NCI-H1105 treated with DMSO at 0.1 percent for 48 hours (cell line): ENCODE data around the gene PSMA6.
"Not testable (repeated sequence)": the region's sequence is repeated elsewhere in the genome, so short reads cannot be mapped to it uniquely, and the experiment has no call there.

Source experiments
- DNase-seq: peaks from one replicate; lab custom pipeline; 2025; lab: John Stamatoyannopoulos, UW

Gene PSMA6

GRCh38 chr14:35344107-35344807, 52.1 kb downstream of the PSMA6 start:
- DNase-seq = no peak

GRCh38 chr14:35346738-35347322, 54.6 kb downstream of the PSMA6 start:
- no peak for DNase-seq

- DNase-seq = no peak
Observed at GRCh38 chr14:35347323-35348043, 55.3 kb downstream of the PSMA6 start.

GRCh38 chr14:35348044-35348380, 55.8 kb downstream of the PSMA6 start:
- not testable (repeated sequence) for DNase-seq

- no peak for DNase-seq
Observed at GRCh38 chr14:35349496-35350365, 57.5 kb downstream of the PSMA6 start.

- no peak for DNase-seq
Observed at GRCh38 chr14:35351497-35351896, 59.3 kb downstream of the PSMA6 start.

- DNase-seq = no peak
Observed at GRCh38 chr14:35351897-35352273, 59.7 kb downstream of the PSMA6 start.

- DNase-seq = no peak
Observed at GRCh38 chr14:35352274-35353233, 60.4 kb downstream of the PSMA6 start.

- no peak for DNase-seq
Observed at GRCh38 chr14:35353409-35354172, 61.4 kb downstream of the PSMA6 start.

- not testable (repeated sequence) for DNase-seq
Observed at GRCh38 chr14:35355235-35355634, 63.1 kb downstream of the PSMA6 start.

GRCh38 chr14:35355981-35356841, 64.0 kb downstream of the PSMA6 start:
- DNase-seq = no peak

GRCh38 chr14:35359655-35360054, 67.5 kb downstream of the PSMA6 start:
- not testable (repeated sequence) for DNase-seq

GRCh38 chr14:35361141-35361480, 68.9 kb downstream of the PSMA6 start:
- no peak for DNase-seq

GRCh38 chr14:35362450-35362849, 70.3 kb downstream of the PSMA6 start:
- no peak for DNase-seq

- DNase-seq = no peak
Observed at GRCh38 chr14:35362911-35363374, 70.8 kb downstream of the PSMA6 start.

GRCh38 chr14:35365130-35366055, 73.2 kb downstream of the PSMA6 start:
- DNase-seq = no peak

GRCh38 chr14:35366056-35366451, 73.9 kb downstream of the PSMA6 start:
- no peak for DNase-seq

GRCh38 chr14:35366521-35366976, 74.4 kb downstream of the PSMA6 start:
- DNase-seq = no peak
